Measurements from ENCODE around the gene TUBB4B.

Gene TUBB4B

GRCh38 chr9:137254624-137255447 is 13.7 kb downstream of the TUBB4B start, which contains the start of gene NELFB (continued):
- TF ChIP-seq ZNF645 (tag by site-specific recombination; IDR thresholded peaks at IDR 0.05) (no peak), ZNF658 (tag by site-specific recombination; IDR thresholded peaks at IDR 0.05) (no peak), FEZF1 (tag by site-specific recombination; IDR thresholded peaks at IDR 0.05) (no peak), ZNF777 (tag by site-specific recombination; IDR thresholded peaks at IDR 0.05; ENCODE audit: borderline replicate concordance) (no peak), ZNF626 (tag by site-specific recombination; IDR thresholded peaks at IDR 0.05) (no peak), ZSCAN18 (tag by site-specific recombination; IDR thresholded peaks at IDR 0.05) (no peak), TRIM28 (IDR thresholded peaks at IDR 0.05; ENCODE audit: borderline replicate concordance, low read length) (no peak), BCL6B (tag by site-specific recombination; IDR thresholded peaks at IDR 0.05) (no peak), HIC1 (tag by site-specific recombination; IDR thresholded peaks at IDR 0.05) (no peak; the same call in 1 of the 2 replicates), ZNF140 (tag by site-specific recombination; IDR thresholded peaks at IDR 0.05) (no peak), ZBTB11 (tag by site-specific recombination; conservative IDR thresholded peaks at IDR 0.05; ENCODE audit: low read depth) (peak; percentile 95), ZNF133 (tag by site-specific recombination; IDR thresholded peaks at IDR 0.05) (no peak), PRDM6 (tag by site-specific recombination; IDR thresholded peaks at IDR 0.05) (no peak), ZNF10 (tag by site-specific recombination; IDR thresholded peaks at IDR 0.05) (no peak), OVOL3 (tag by site-specific recombination; IDR thresholded peaks at IDR 0.05) (no peak; the same call in 1 of the 2 replicates), ZNF549 (tag by site-specific recombination; IDR thresholded peaks at IDR 0.05) (no peak), ZNF571 (tag by site-specific recombination; IDR thresholded peaks at IDR 0.05) (no peak), ZNF335 (tag by site-specific recombination; conservative IDR thresholded peaks at IDR 0.05) (no peak), ZNF558 (tag by site-specific recombination; IDR thresholded peaks at IDR 0.05) (no peak), ZNF792 (tag by site-specific recombination; IDR thresholded peaks at IDR 0.05) (no peak), ZNF596 (tag by site-specific recombination; IDR thresholded peaks at IDR 0.05) (peak; percentile 31; the same call in 1 of the 2 replicates), ZNF169 (tag by site-specific recombination; IDR thresholded peaks at IDR 0.05) (no peak), ZNF155 (tag by site-specific recombination; IDR thresholded peaks at IDR 0.05) (no peak), SETDB1 (IDR thresholded peaks at IDR 0.05; ENCODE audit: insufficient read length, low read length) (no peak)

All from HEK293 (cell line).